Activated CD8-positive, alpha-beta memory T cell treated with anti-CD3 and anti-CD28 coated beads for 1 hour (primary cell): ENCODE data around the gene VPS37C.

Source experiments
- DNase-seq, 2 donors: peaks; one replicate each; pipeline ENCODE4 v3.0.0-alpha.2; 2020; ENCODE audit warnings: low read depth in 1 of 2; ENCODE audit errors: extremely low read depth in 1 of 2

Gene VPS37C

GRCh38 chr11:61134801-61135257 is 26.4 kb downstream of the VPS37C start:
- DNase-seq = no peak

GRCh38 chr11:61133956-61134662 is 27.1 kb downstream of the VPS37C start:
- no peak for DNase-seq

GRCh38 chr11:61133145-61133544 is 28.1 kb downstream of the VPS37C start:
- DNase-seq = no peak

- DNase-seq = no peak
Measured at GRCh38 chr11:61132646-61133045, 28.6 kb downstream of the VPS37C start.

- no peak for DNase-seq
Measured at GRCh38 chr11:61131998-61132555, 29.1 kb downstream of the VPS37C start.

- DNase-seq = no peak
Measured at GRCh38 chr11:61131586-61131985, 29.6 kb downstream of the VPS37C start.

GRCh38 chr11:61131186-61131585 is 30.0 kb downstream of the VPS37C start:
- DNase-seq = no peak

- DNase-seq = peak; percentile 83 to 86
Measured at GRCh38 chr11:61129639-61130523, 31.3 kb downstream of the VPS37C start.

- DNase-seq = no peak
Measured at GRCh38 chr11:61128947-61129638, 32.1 kb downstream of the VPS37C start.

- DNase-seq = no peak
Measured at GRCh38 chr11:61127991-61128390, 33.2 kb downstream of the VPS37C start.

- no peak for DNase-seq
Measured at GRCh38 chr11:61126256-61126655, 35.0 kb downstream of the VPS37C start.

GRCh38 chr11:61125310-61125684 is 35.9 kb downstream of the VPS37C start:
- DNase-seq = no peak

GRCh38 chr11:61124574-61125309 is 36.5 kb downstream of the VPS37C start:
- no peak for DNase-seq

GRCh38 chr11:61123775-61124571 is 37.3 kb downstream of the VPS37C start:
- no peak for DNase-seq

GRCh38 chr11:61122761-61123160 is 38.5 kb downstream of the VPS37C start:
- no peak for DNase-seq

- DNase-seq = no peak
Measured at GRCh38 chr11:61121917-61122316, 39.3 kb downstream of the VPS37C start.

GRCh38 chr11:61121192-61121831 is 39.9 kb downstream of the VPS37C start:
- DNase-seq = no peak

- peak in 1 of 2 donors; percentile 40 for DNase-seq
Measured at GRCh38 chr11:61120706-61121191, 40.5 kb downstream of the VPS37C start.

GRCh38 chr11:61120099-61120705 is 41.0 kb downstream of the VPS37C start:
- DNase-seq = no peak
